GM18951 (cell line): ENCODE measurements around the gene PEMT.
"Not testable (repeated sequence)": the region's sequence is repeated elsewhere in the genome, so short reads cannot be mapped to it uniquely, and the experiment has no call there.

Experiments
- POLR2A ChIP-seq: IDR thresholded peaks from 4 replicates; pipeline ENCODE4 v1.6.1; 2011; ENCODE audit warnings: mild to moderate bottlenecking; ENCODE audit not compliant: insufficient read length, insufficient read depth; ENCODE audit errors: extremely low read depth
- in situ Hi-C: fragments of 300-500 bp; cut with MboI; formaldehyde crosslinking; loops from one replicate; pipeline ENCODE4 v1.12.0; 2022; ENCODE audit warnings: low sequenced_read_pairs, mixed read lengths, inconsistent platforms; ENCODE audit not compliant: unreplicated experiment

The PEMT gene

GRCh38 chr17:17495536-17496188 is 95.8 kb downstream of the PEMT start:
- in situ Hi-C loops: loop anchor here (5.0 kb wide), 1 partner anchor 147 kb away; no protein-coding TSS in a partner anchor
- no peak for TF ChIP-seq POLR2A

- in situ Hi-C loops: loop anchor here (5.0 kb wide), 1 partner anchor 147 kb away; no protein-coding TSS in a partner anchor
- TF ChIP-seq POLR2A: no peak
Observed at GRCh38 chr17:17494870-17495535, 96.5 kb downstream of the PEMT start.

- no peak for TF ChIP-seq POLR2A
- in situ Hi-C loops: no loop called here
Observed at GRCh38 chr17:17494499-17494869, 97.0 kb downstream of the PEMT start.

- in situ Hi-C loops: no loop called here
- no peak for TF ChIP-seq POLR2A
Observed at GRCh38 chr17:17493986-17494466, 97.5 kb downstream of the PEMT start.

GRCh38 chr17:17493249-17493985 is 98.1 kb downstream of the PEMT start:
- TF ChIP-seq POLR2A: no peak
- in situ Hi-C loops: no loop called here

- no peak for TF ChIP-seq POLR2A
- in situ Hi-C loops: no loop called here
Observed at GRCh38 chr17:17492571-17492970, 98.9 kb downstream of the PEMT start.

- in situ Hi-C loops: no loop called here
- TF ChIP-seq POLR2A: no peak
Observed at GRCh38 chr17:17492085-17492484, 99.4 kb downstream of the PEMT start.

- no peak for TF ChIP-seq POLR2A
- in situ Hi-C loops: no loop called here
Observed at GRCh38 chr17:17491546-17491988, 99.9 kb downstream of the PEMT start.

- in situ Hi-C loops: no loop called here
- TF ChIP-seq POLR2A: no peak
Observed at GRCh38 chr17:17491031-17491471, 100.5 kb downstream of the PEMT start.

GRCh38 chr17:17487998-17488397 is 103.5 kb downstream of the PEMT start:
- TF ChIP-seq POLR2A: no peak

GRCh38 chr17:17486416-17486815 is 105.1 kb downstream of the PEMT start:
- in situ Hi-C loops: not testable (repeated sequence)

More at GRCh38 chr17:17487998-17488397, 103.5 kb downstream of the PEMT start:
- in situ Hi-C loops: no loop called here

GRCh38 chr17:17485420-17485819 is 106.1 kb downstream of the PEMT start:
- in situ Hi-C loops: no loop called here
- TF ChIP-seq POLR2A: no peak

GRCh38 chr17:17484451-17484899 is 107.0 kb downstream of the PEMT start:
- in situ Hi-C loops: no loop called here
- TF ChIP-seq POLR2A: no peak

GRCh38 chr17:17481860-17482259 is 109.6 kb downstream of the PEMT start:
- TF ChIP-seq POLR2A: no peak
- in situ Hi-C loops: no loop called here
